Neural progenitor cell (in vitro differentiated cells): ENCODE results near the gene PGAM2. TPM values are rescaled to one million over a fixed set of nuclear protein-coding genes. Genes with fewer than 3 reads are reported as not detected.

ENCODE experiments used
- DNase-seq: peaks from one replicate; pipeline ENCODE4 v3.0.0-alpha.2; 2016; ENCODE audit warnings: low spot score
- H2AFZ ChIP-seq: fragments of 200-600 bp; sonication (generic); replicated peaks from 2 replicates; pipeline ENCODE4 v1.6.1; 2016; ENCODE audit warnings: antibody characterized with exemption
- H3F3A ChIP-seq: fragments of 200-600 bp; sonication (generic); 2 replicates; pipeline ENCODE4 v1.6.1; 2016; ENCODE audit warnings: antibody characterized with exemption, low read depth
- H3K27ac ChIP-seq: fragments of 200-600 bp; sonication (generic); 2 replicates; pipeline ENCODE4 v1.5.1; 2016; ENCODE audit warnings: mild to moderate bottlenecking
- H3K27me3 ChIP-seq: fragments of 200-600 bp; sonication (generic); 2 replicates; pipeline ENCODE4 v1.6.1; 2016; ENCODE audit warnings: mild to moderate bottlenecking, moderate library complexity
- H3K36me3 ChIP-seq: fragments of 200-600 bp; sonication (generic); 2 replicates; pipeline ENCODE4 v1.5.1; 2016
- H3K4me1 ChIP-seq: fragments of 200-600 bp; sonication (generic); 2 replicates; pipeline ENCODE4 v1.6.1; 2016; ENCODE audit warnings: mixed run types
- H3K4me2 ChIP-seq: fragments of 200-600 bp; sonication (generic); 2 replicates; pipeline ENCODE4 v1.6.1; 2016
- H3K4me3 ChIP-seq: fragments of 200-600 bp; sonication (generic); 2 replicates; pipeline ENCODE4 v1.5.1; 2016
- H3K79me2 ChIP-seq: fragments of 200-600 bp; sonication (generic); 2 replicates; pipeline ENCODE4 v1.6.1; 2016; ENCODE audit warnings: low read depth
- H3K9ac ChIP-seq: fragments of 200-600 bp; sonication (generic); 2 replicates; pipeline ENCODE4 v1.6.1; 2016
- H3K9me3 ChIP-seq: fragments of 200-600 bp; sonication (generic); 2 replicates; pipeline ENCODE4 v1.5.1; 2016; ENCODE audit warnings: low read depth
- H4K20me1 ChIP-seq: fragments of 200-600 bp; sonication (generic); 2 replicates; pipeline ENCODE4 v1.6.1; 2016; ENCODE audit warnings: low read depth
- H3K27ac Mint-ChIP-seq: 3 replicates; pipeline ENCODE4 v1.8.0; 2021; ENCODE audit warnings: mixed read lengths
- H3K27me3 Mint-ChIP-seq: 2 replicates; pipeline ENCODE4 v1.8.0; 2022; ENCODE audit warnings: low read depth, mild to moderate bottlenecking, inconsistent platforms, moderate library complexity, mixed read lengths; ENCODE audit not compliant: insufficient read depth
- H3K36me3 Mint-ChIP-seq: 3 replicates; pipeline ENCODE4 v1.8.0; 2021; ENCODE audit warnings: mixed read lengths
- H3K4me1 Mint-ChIP-seq: 3 replicates; pipeline ENCODE4 v1.8.0; 2021; ENCODE audit warnings: mixed read lengths
- H3K4me3 Mint-ChIP-seq: 3 replicates; pipeline ENCODE4 v1.8.0; 2021; ENCODE audit warnings: mild to moderate bottlenecking, moderate library complexity, mixed read lengths
- H3K9me3 Mint-ChIP-seq: 3 replicates; pipeline ENCODE4 v1.8.0; 2020; ENCODE audit warnings: mixed read lengths
- CTCF ChIP-seq: fragments of 200-600 bp; sonication (generic); IDR thresholded peaks from 2 replicates; pipeline ENCODE4 v1.5.1; 2017; ENCODE audit warnings: antibody characterized with exemption, mild to moderate bottlenecking
- EZH2 ChIP-seq: fragments of 200-600 bp; sonication (generic); IDR thresholded peaks from 2 replicates; pipeline ENCODE4 v1.6.1; 2017; ENCODE audit warnings: antibody characterized with exemption, mild to moderate bottlenecking, moderate library complexity
- EZH2phosphoT487 ChIP-seq: fragments of 200-600 bp; sonication (generic); IDR thresholded peaks from 2 replicates; pipeline ENCODE4 v1.6.1; 2017; ENCODE audit warnings: antibody characterized with exemption
- total RNA-seq: library from RNA; depleted of rRNA; stranded (reverse); fragments of >200 nt; gene quantifications from 2 replicates; pipeline ENCODE4 v1.2.3, GENCODE V29; 2015; ENCODE audit warnings: low replicate concordance

PGAM2 gene
- total RNA-seq, 1 donor from 2014 or later = 11.2 TPM

- H3K27me3 Mint-ChIP-seq = peaks cover 5% of the 10 kb centered on the region
- Histone ChIP-seq H3K4me2 (no peak overlapping the region), H3K79me2 (no peaks in the 10 kb centered on the region), H3F3A (no peaks in the 10 kb centered on the region), H2AFZ (no peak overlapping the region), H4K20me1 (no peaks in the 10 kb centered on the region), H3K9me3 (no peaks in the 10 kb centered on the region), H3K27me3 (peaks cover 14% of the 10 kb centered on the region), H3K9ac (no peak overlapping the region), H3K27ac (no peak overlapping the region), H3K4me1 (no peaks in the 10 kb centered on the region), H3K36me3 (no peaks in the 10 kb centered on the region), H3K4me3 (no peak overlapping the region)
- H3K4me1 Mint-ChIP-seq = peaks cover 3% of the 10 kb centered on the region
- H3K9me3 Mint-ChIP-seq = no peaks in the 10 kb centered on the region
- DNase-seq = no peak
- TF ChIP-seq CTCF (no peak), EZH2 (no peak), EZH2phosphoT487 (no peak)
- peak overlapping the region; percentile 4 for H3K27ac Mint-ChIP-seq
- H3K4me3 Mint-ChIP-seq = no peak overlapping the region
- H3K36me3 Mint-ChIP-seq = no peaks in the 10 kb centered on the region
These were observed 22.8 kb upstream of the PGAM2 start for GRCh38 chr7:44087911-44088838.

GRCh38 chr7:44086627-44087026, 21.3 kb upstream of the PGAM2 start:
- Mint-ChIP-seq H3K27ac (no peak overlapping the region), H3K27me3 (peaks cover 4% of the 10 kb centered on the region)

GRCh38 chr7:44085546-44085945, 20.2 kb upstream of the PGAM2 start:
- no peaks in the 10 kb centered on the region for H3K36me3 ChIP-seq
- no peak overlapping the region for H3K27ac Mint-ChIP-seq
- peaks cover 7% of the 10 kb centered on the region for H3K79me2 ChIP-seq
- peaks cover 4% of the 10 kb centered on the region for H3K27me3 Mint-ChIP-seq
- peaks cover 7% of the 10 kb centered on the region for H3F3A ChIP-seq
- H3K9me3 Mint-ChIP-seq = no peaks in the 10 kb centered on the region
- no peaks in the 10 kb centered on the region for H3K4me1 ChIP-seq
- no peak overlapping the region for H2AFZ ChIP-seq
- no peak for DNase-seq
- peaks cover 10% of the 10 kb centered on the region for H3K4me1 Mint-ChIP-seq
- no peak overlapping the region for H3K4me2 ChIP-seq
- H3K27ac ChIP-seq = no peak overlapping the region
- no peaks in the 10 kb centered on the region for H3K9me3 ChIP-seq
- peaks cover 5% of the 10 kb centered on the region for H3K36me3 Mint-ChIP-seq
- no peak overlapping the region for H3K4me3 ChIP-seq
- H4K20me1 ChIP-seq = no peaks in the 10 kb centered on the region
- peak; percentile 39 for TF ChIP-seq CTCF
- TF ChIP-seq EZH2phosphoT487 = no peak
- no peak overlapping the region for H3K4me3 Mint-ChIP-seq
- H3K27me3 ChIP-seq = peaks cover 18% of the 10 kb centered on the region
- no peak overlapping the region for H3K9ac ChIP-seq

More at GRCh38 chr7:44086627-44087026, 21.3 kb upstream of the PGAM2 start:
- H3K79me2 ChIP-seq = peaks cover 5% of the 10 kb centered on the region
- H3K9me3 ChIP-seq = no peaks in the 10 kb centered on the region
- no peak overlapping the region for H2AFZ ChIP-seq
- no peaks in the 10 kb centered on the region for H3K36me3 ChIP-seq
- no peaks in the 10 kb centered on the region for H3K4me1 ChIP-seq
- H3K9ac ChIP-seq = no peak overlapping the region
- Mint-ChIP-seq H3K4me1 (peaks cover 3% of the 10 kb centered on the region), H3K4me3 (no peak overlapping the region), H3K9me3 (no peaks in the 10 kb centered on the region), H3K36me3 (no peaks in the 10 kb centered on the region)
- peaks cover 18% of the 10 kb centered on the region for H3K27me3 ChIP-seq
- H3K27ac ChIP-seq = no peak overlapping the region
- H4K20me1 ChIP-seq = no peaks in the 10 kb centered on the region
- no peak for DNase-seq
- no peak overlapping the region for H3K4me2 ChIP-seq
- TF ChIP-seq CTCF (no peak), EZH2 (no peak), EZH2phosphoT487 (no peak)
- H3K4me3 ChIP-seq = no peak overlapping the region
- H3F3A ChIP-seq = peaks cover 7% of the 10 kb centered on the region
